Esophagus (tissue), 2 donors: ENCODE results near the gene NLRP5. TPM values are rescaled to one million over a fixed set of nuclear protein-coding genes. Genes with fewer than 3 reads are reported as not detected.
"Not testable (repeated sequence)": the region's sequence is repeated elsewhere in the genome, so short reads cannot be mapped to it uniquely, and the experiment has no call there.

Experiments
- H3K27ac ChIP-seq, 2 donors: one replicate each; pipeline ENCODE4 v1.5.1; 2013; ENCODE audit warnings: low read depth in 2 of 2, mild to moderate bottlenecking in 2 of 2, inconsistent platforms in 1 of 2, low read length in 1 of 2, moderate library complexity in 1 of 2
- H3K27me3 ChIP-seq, 2 donors: one replicate each; pipeline ENCODE4 v1.6.1; 2013; ENCODE audit warnings: low read length in 2 of 2, control low read depth in 1 of 2, mild to moderate bottlenecking in 1 of 2; ENCODE audit not compliant: insufficient read depth in 2 of 2, control insufficient read depth in 1 of 2
- H3K36me3 ChIP-seq, 2 donors: one replicate each; pipeline ENCODE4 v1.6.1; 2013; ENCODE audit warnings: low read length in 1 of 2; ENCODE audit not compliant: control insufficient read depth in 2 of 2, insufficient read depth in 2 of 2
- H3K4me1 ChIP-seq, 2 donors: one replicate each; pipeline ENCODE4 v1.6.1; 2013; ENCODE audit warnings: low read length in 1 of 2; ENCODE audit not compliant: control insufficient read depth in 2 of 2, insufficient read depth in 2 of 2
- H3K4me3 ChIP-seq, 2 donors: one replicate each; pipeline ENCODE4 v1.5.1; 2013; ENCODE audit warnings: low read length in 2 of 2, mild to moderate bottlenecking in 2 of 2, low read depth in 1 of 2, moderate library complexity in 1 of 2
- H3K9me3 ChIP-seq, 2 donors: one replicate each; pipeline ENCODE4 v1.6.1; 2013; ENCODE audit warnings: mild to moderate bottlenecking in 2 of 2, low read depth in 1 of 2, low read length in 1 of 2, moderate library complexity in 1 of 2; ENCODE audit not compliant: control insufficient read depth in 2 of 2, insufficient read depth in 1 of 2
- WGBS, 2 donors: extraction: QIAGEN DNeasy Blood & Tissue Kit; methylation state at CpG; one replicate each; pipeline ENCODE4 v1.1.7; 2013; 5-methylcytosine and 5-hydroxymethylcytosine counted together
- polyA plus RNA-seq, 2 donors: library from polyadenylated mRNA; stranded (reverse); fragments of 200-250 nt; gene quantifications; one replicate each; pipeline ENCODE4 v1.2.3, GENCODE V29; 2013
- donor health status: healthy with polysubstance abuse.
- donor health status: Bipolar disorder and iron deficiency.

Gene NLRP5
- polyA plus RNA-seq, 2 donors = not detected

DNA sequence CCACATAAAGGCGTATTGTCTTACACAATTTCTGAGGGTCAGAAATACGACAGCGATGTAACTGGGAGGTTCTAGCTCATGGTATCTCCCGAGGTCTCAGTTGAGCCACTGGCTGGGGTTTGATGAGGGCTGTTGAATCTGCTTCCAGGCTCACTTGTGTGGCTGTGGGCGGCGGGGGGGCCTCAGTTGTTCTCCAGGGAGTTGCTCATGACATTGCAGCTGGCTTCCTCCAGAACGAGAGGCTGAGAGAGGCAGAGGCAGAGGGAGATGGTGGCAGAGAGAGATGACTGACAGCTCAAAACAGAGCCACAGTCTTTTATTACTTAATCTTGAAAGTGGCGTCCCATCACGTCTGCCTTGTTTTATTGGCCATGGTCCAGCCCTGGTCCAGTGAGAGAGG is 6.2 kb upstream of the NLRP5 start:
- Histone ChIP-seq H3K4me1 (no peaks in the 10 kb centered on the region), H3K4me3 (no peak overlapping the region), H3K27ac (no peak overlapping the region), H3K9me3 (no peaks in the 10 kb centered on the region), H3K36me3 (no peaks in the 10 kb centered on the region), H3K27me3 (no peaks in the 10 kb centered on the region)
- WGBS, 2 donors = 73 to 80% methylated on average over 9 of the region's 9 CpGs

DNA sequence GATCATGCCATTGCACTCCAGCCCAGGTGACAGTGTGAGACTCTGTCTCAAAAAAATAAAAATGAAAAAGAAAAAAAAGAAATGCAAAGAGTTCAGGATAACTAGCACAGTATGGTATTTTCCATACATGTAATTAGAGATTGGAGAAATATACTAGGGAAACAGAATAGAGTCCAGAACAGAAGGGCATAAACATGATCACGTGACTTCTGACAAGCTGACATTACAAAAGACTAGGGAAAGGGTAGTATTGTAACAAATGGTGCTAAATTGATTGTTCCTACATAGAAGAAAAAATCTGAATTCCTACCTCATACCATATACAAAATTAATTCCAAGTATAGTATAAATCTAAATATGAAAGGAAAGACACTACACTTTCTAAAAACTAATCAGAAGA is 1.3 kb upstream of the NLRP5 start:
- H3K4me3 ChIP-seq = no peak overlapping the region

DNA sequence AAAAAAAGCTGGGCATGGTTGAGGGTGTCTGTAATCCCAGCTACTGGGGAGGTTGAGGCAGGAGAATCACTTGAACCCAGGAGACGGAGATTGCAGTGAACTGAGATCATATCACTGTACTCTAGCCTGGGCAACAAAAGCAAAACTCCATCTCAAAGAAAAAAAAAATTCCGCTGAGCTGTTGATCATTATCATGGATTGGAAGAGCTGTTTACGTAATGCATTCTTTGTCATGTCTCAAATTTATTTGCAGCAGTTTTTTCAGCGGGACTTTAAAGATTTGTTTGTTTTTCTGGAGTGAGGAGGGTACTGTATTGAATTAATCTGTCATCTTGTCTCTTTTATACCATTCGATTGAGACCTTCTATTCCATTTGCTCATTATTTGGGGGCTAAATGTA is 4.3 kb downstream of the NLRP5 start:
- H3K4me3 ChIP-seq = no peak overlapping the region
- H3K27ac ChIP-seq = no peak overlapping the region
- H3K36me3 ChIP-seq = no peaks in the 10 kb centered on the region
- H3K9me3 ChIP-seq = peaks cover 0 to 7% of the 10 kb centered on the region in 2 donors
- 77 to 79% methylated on average over 5 of the region's 5 CpGs for WGBS, 2 donors
- H3K27me3 ChIP-seq = no peaks in the 10 kb centered on the region
- H3K4me1 ChIP-seq = no peaks in the 10 kb centered on the region

More for the DNA sequence above, 1.3 kb upstream of the NLRP5 start:
- no peaks in the 10 kb centered on the region for H3K4me1 ChIP-seq
- WGBS, 2 donors = 60 to 63% methylated on average over 1 of the region's 1 CpG
- H3K9me3 ChIP-seq = peaks cover 0 to 7% of the 10 kb centered on the region in 2 donors
- no peak overlapping the region for H3K27ac ChIP-seq
- H3K36me3 ChIP-seq = no peaks in the 10 kb centered on the region
- no peaks in the 10 kb centered on the region for H3K27me3 ChIP-seq

DNA sequence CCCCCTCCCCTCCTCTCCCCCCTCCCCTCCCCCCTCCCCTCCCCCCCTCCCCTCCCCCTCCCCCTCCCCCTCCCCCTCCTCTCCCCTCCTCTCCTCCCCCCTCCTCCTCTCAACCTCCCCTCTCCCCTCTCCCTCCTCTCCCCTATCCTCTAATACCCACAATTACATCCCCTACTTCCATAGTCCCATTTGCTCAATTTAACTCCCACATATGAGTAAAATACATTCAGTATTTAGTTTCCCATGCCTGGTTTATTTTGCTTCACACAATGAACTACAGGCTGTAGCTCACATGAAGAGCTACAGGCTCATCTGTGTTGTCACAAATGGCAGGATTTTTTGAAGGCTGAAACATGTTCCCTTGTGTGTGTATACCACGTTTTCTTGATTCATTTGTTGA is 6.9 kb downstream of the NLRP5 start:
- Histone ChIP-seq H3K4me1 (no peaks in the 10 kb centered on the region), H3K4me3 (no peak overlapping the region), H3K36me3 (no peaks in the 10 kb centered on the region), H3K9me3 (peaks cover 0 to 2% of the 10 kb centered on the region in 2 donors), H3K27ac (no peak overlapping the region), H3K27me3 (no peaks in the 10 kb centered on the region)
- 32 to 39% methylated on average over 1 of the region's 1 CpG for WGBS, 2 donors

DNA sequence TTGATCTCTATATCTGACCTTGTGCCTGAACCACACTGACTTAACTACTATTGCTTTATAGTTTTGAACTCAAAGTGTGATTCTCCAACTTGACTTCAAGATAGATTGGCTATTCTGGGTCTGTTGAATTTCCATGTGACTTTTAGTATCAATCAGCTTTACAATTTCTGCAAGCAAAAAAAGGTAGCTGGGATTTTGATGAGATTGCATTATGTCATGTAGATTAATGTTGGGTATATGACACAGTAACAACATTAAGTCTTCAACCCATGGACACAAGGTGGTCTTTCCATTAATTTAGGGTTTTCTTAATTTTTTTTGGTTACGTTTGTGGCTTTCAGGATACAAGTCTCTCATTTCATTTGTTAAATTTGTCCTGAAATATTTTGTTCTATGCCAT is 28.2 kb downstream of the NLRP5 start:
- Histone ChIP-seq H3K9me3 (peaks cover 2 to 6% of the 10 kb centered on the region in 2 donors), H3K4me1 (no peaks in the 10 kb centered on the region), H3K4me3 (no peak overlapping the region), H3K36me3 (no peaks in the 10 kb centered on the region), H3K27ac (no peak overlapping the region), H3K27me3 (no peaks in the 10 kb centered on the region)
- WGBS, 2 donors = 64 to 78% methylated on average over 1 of the region's 1 CpG

DNA sequence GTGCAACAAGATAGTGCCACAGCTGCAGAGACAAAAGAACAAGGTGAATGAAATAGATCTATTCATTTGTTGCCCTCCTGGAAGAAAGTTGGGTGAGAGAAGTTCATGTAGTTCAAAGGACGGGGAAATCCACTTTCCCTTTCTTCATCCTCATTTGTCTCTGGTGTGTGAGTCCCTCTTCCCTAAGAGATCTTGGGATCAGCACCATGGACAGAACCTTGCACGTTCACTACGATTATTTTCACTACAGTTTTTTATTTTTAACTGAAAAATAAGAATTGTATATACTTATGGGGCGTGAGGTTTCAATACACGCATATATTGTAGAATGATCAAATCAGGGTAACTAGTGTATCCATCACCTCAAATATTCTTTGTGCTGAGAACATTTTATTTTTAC is 29.2 kb downstream of the NLRP5 start:
- H3K27ac ChIP-seq = no peak overlapping the region
- H3K9me3 ChIP-seq = peaks cover 2% of the 10 kb centered on the region in 2 donors
- no peaks in the 10 kb centered on the region for H3K36me3 ChIP-seq
- H3K4me3 ChIP-seq = no peak overlapping the region
- WGBS, 2 donors = 26 to 33% methylated on average over 5 of the region's 5 CpGs
- H3K27me3 ChIP-seq = no peaks in the 10 kb centered on the region
- H3K4me1 ChIP-seq = no peaks in the 10 kb centered on the region

DNA sequence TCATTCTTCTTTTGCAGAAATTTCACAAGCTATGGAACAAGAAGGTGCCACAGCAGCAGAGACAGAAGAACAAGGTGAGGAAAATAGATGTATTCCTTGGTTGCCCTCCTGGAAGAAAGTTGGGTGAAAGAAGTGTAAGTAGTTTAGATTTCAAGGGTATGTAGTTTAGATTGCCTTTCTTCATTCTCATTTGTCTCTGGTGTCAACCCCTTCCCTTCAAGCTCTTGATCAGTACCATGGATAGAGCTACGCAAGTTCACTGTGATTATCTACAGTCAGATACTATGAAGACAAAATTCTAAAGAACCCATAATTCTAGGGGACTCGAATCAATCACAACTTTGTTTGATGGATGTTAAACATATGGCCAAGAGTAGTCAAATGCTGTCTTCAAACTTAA is 32.8 kb downstream of the NLRP5 start:
- H3K27me3 ChIP-seq, H3K4me3 ChIP-seq, H3K36me3 ChIP-seq, H3K9me3 ChIP-seq, H3K27ac ChIP-seq, H3K4me1 ChIP-seq: not testable (repeated sequence)
- WGBS, 2 donors = 46 to 57% methylated on average over 2 of the region's 2 CpGs

DNA sequence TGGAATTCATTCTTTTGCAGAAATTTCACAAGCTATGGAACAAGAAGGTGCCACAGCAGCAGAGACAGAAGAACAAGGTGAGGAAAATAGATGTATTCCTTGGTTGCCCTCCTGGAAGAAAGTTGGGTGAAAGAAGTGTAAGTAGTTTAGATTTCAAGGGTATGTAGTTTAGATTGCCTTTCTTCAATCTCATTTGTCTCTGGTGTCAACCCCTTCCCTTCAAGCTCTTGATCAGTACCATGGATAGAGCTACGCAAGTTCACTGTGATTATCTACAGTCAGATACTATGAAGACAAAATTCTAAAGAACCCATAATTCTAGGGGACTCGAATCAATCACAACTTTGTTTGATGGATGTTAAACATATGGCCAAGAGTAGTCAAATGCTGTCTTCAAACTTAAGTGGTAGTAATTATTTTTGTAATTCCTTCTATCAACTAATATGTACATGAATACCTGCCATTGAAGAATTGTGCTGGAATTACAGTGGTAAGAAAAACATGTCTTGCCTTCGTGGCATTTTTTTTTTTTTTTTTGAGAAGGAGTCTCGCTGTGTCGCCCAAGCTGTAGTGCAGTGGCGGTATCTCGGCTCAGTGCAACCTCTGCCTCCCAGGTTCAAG is 33.9 kb downstream of the NLRP5 start:
- not testable (repeated sequence) for H3K4me1 ChIP-seq, H3K9me3 ChIP-seq, H3K36me3 ChIP-seq, H3K27ac ChIP-seq, H3K27me3 ChIP-seq, H3K4me3 ChIP-seq
- WGBS, 2 donors = 66 to 80% methylated on average over 6 of the region's 7 CpGs

DNA sequence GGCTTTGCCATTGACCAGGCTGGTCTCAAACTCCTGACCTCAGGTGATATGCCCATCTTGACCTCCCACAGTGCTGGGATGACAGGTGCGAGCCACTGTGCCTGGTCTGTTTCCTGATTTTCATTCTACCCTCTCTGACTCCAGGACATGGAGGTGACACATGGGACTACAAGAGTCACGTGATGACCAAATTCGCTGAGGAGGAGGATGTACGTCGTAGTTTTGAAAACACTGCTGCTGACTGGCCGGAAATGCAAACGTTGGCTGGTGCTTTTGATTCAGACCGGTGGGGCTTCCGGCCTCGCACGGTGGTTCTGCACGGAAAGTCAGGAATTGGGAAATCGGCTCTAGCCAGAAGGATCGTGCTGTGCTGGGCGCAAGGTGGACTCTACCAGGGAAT is 40.2 kb downstream of the NLRP5 start:
- 90% methylated on average over 15 of the region's 15 CpGs for WGBS, 2 donors
- no peak overlapping the region for H3K27ac ChIP-seq
- H3K4me3 ChIP-seq = no peak overlapping the region
- no peaks in the 10 kb centered on the region for H3K36me3 ChIP-seq
- H3K4me1 ChIP-seq = no peaks in the 10 kb centered on the region
- H3K27me3 ChIP-seq = no peaks in the 10 kb centered on the region
- H3K9me3 ChIP-seq = peaks cover 0 to 7% of the 10 kb centered on the region in 2 donors

DNA sequence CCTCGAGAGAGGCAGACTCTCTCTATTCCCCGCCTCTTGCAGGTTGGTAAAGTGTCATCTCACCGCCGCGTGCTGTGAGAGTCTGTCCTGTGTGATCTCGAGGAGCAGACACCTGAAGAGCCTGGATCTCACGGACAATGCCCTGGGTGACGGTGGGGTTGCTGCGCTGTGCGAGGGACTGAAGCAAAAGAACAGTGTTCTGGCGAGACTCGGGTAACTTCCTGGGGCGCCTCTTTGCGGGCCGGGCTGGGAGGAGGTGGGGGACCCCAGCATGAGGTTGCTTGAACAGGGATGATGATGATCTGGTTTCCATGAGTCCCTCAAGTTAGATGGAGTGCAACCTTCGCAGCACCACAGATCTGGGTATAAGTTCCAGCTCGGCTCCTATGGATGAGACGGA is 67.0 kb downstream of the NLRP5 start:
- Histone ChIP-seq H3K4me1 (no peaks in the 10 kb centered on the region), H3K36me3 (no peaks in the 10 kb centered on the region), H3K27me3 (peaks cover 0 to 4% of the 10 kb centered on the region in 2 donors), H3K27ac (no peak overlapping the region), H3K9me3 (peaks cover 0 to 2% of the 10 kb centered on the region in 2 donors), H3K4me3 (no peak overlapping the region)
- WGBS, 2 donors = 86 to 87% methylated on average over 18 of the region's 18 CpGs
